GM21528 (cell line): Measurements from ENCODE around the gene RUSC1.
"Not testable (repeated sequence)": the region's sequence is repeated elsewhere in the genome, so short reads cannot be mapped to it uniquely, and the experiment has no call there.

Source experiments
- ATAC-seq: cut with Tn5 transposase; IDR thresholded peaks from one replicate; pipeline ENCODE4 v1.9.1; 2021; ENCODE audit warnings: mild to moderate bottlenecking, moderate library complexity; ENCODE audit not compliant: unreplicated experiment, low FRiP score

The RUSC1 gene

GRCh38 chr1:155320661-155321617, at the start of gene RUSC1:
TSS of gene RUSC1 (plus strand) at chr1:155320894. CDS start at chr1:155321774, 880 bp downstream.
- no peak for ATAC-seq

- ATAC-seq: peak; percentile 33
Observed at GRCh38 chr1:155272466-155273342, 48.0 kb upstream of the RUSC1 start.

GRCh38 chr1:155273343-155274245, 47.1 kb upstream of the RUSC1 start, which contains the start of gene CLK2:
TSS of gene CLK2 (minus strand) at chr1:155273504. CDS start at chr1:155270977, 2,527 bp downstream.
- ATAC-seq: peak; percentile 65

GRCh38 chr1:155277070-155277901, 43.4 kb upstream of the RUSC1 start, which contains the start of gene HCN3:
TSS of gene HCN3 (plus strand) at chr1:155277463. CDS start at chr1:155277591, 128 bp downstream.
- peak; percentile 59 for ATAC-seq

- no peak for ATAC-seq
Observed at GRCh38 chr1:155277902-155278688, 42.6 kb upstream of the RUSC1 start.

GRCh38 chr1:155278689-155279160, 42.0 kb upstream of the RUSC1 start:
- ATAC-seq: no peak

GRCh38 chr1:155279268-155279667, 41.4 kb upstream of the RUSC1 start:
- ATAC-seq: no peak

GRCh38 chr1:155282488-155283091, 38.1 kb upstream of the RUSC1 start:
- ATAC-seq: no peak

GRCh38 chr1:155284476-155284875, 36.2 kb upstream of the RUSC1 start:
- no peak for ATAC-seq

- ATAC-seq: no peak
Observed at GRCh38 chr1:155285063-155285462, 35.6 kb upstream of the RUSC1 start.

- ATAC-seq: no peak
Observed at GRCh38 chr1:155285631-155286044, 35.1 kb upstream of the RUSC1 start.

GRCh38 chr1:155286544-155286943, 34.1 kb upstream of the RUSC1 start:
- ATAC-seq: no peak

GRCh38 chr1:155287987-155288543, 32.6 kb upstream of the RUSC1 start:
- ATAC-seq: no peak

- not testable (repeated sequence) for ATAC-seq
Observed at GRCh38 chr1:155291006-155291405, 29.7 kb upstream of the RUSC1 start.

GRCh38 chr1:155293086-155293749, 27.5 kb upstream of the RUSC1 start:
- no peak for ATAC-seq

GRCh38 chr1:155294520-155295182, 26.0 kb upstream of the RUSC1 start:
- ATAC-seq: no peak
